DOHH2 (cell line): ENCODE data around the gene PRG3.

Experiments
- H3F3A ChIP-seq: fragments of 200-600 bp; sonication (generic), shearing (Covaris generic); 2 replicates; pipeline ENCODE4 v1.6.0; 2016; ENCODE audit warnings: antibody characterized with exemption, mild to moderate bottlenecking; ENCODE audit not compliant: control insufficient read depth, insufficient read depth
- H3K27ac ChIP-seq: fragments of 200-600 bp; sonication (generic); 2 replicates; pipeline ENCODE4 v1.5.1; 2014; ENCODE audit warnings: low read depth, mild to moderate bottlenecking, low read length, moderate library complexity
- H3K27me3 ChIP-seq: fragments of 200-600 bp; sonication (generic); 2 replicates; pipeline ENCODE4 v1.6.1; 2014; ENCODE audit warnings: mild to moderate bottlenecking, low read length, mixed read lengths; ENCODE audit not compliant: control insufficient read depth
- H3K36me3 ChIP-seq: fragments of 200-600 bp; sonication (generic); 2 replicates; pipeline ENCODE4 v1.6.1; 2014; ENCODE audit warnings: mild to moderate bottlenecking, low read length, moderate library complexity, mixed read lengths; ENCODE audit not compliant: control insufficient read depth
- H3K4me1 ChIP-seq: fragments of 200-600 bp; sonication (generic); 2 replicates; pipeline ENCODE4 v1.6.1; 2014; ENCODE audit warnings: mild to moderate bottlenecking, low read length, mixed read lengths; ENCODE audit not compliant: control insufficient read depth
- H3K4me2 ChIP-seq: fragments of 200-600 bp; sonication (generic); 2 replicates; pipeline ENCODE4 v1.6.0; 2014; ENCODE audit warnings: mild to moderate bottlenecking, low read length, moderate library complexity
- H3K4me3 ChIP-seq: fragments of 200-600 bp; sonication (generic); 2 replicates; pipeline ENCODE4 v1.5.1; 2014; ENCODE audit warnings: mild to moderate bottlenecking, low read length, mixed read lengths
- H3K79me2 ChIP-seq: fragments of 200-600 bp; sonication (generic); 2 replicates; pipeline ENCODE4 v1.6.1; 2014; ENCODE audit warnings: mild to moderate bottlenecking, low read length, mixed read lengths; ENCODE audit not compliant: control insufficient read depth
- H3K9me2 ChIP-seq: fragments of 200-600 bp; sonication (generic); replicated peaks from 2 replicates; pipeline ENCODE4 v1.6.1; 2014; ENCODE audit warnings: mild to moderate bottlenecking, low read length, mixed read lengths; ENCODE audit not compliant: control insufficient read depth
- H3K9me3 ChIP-seq: fragments of 200-600 bp; sonication (generic); 2 replicates; pipeline ENCODE4 v1.6.1; 2014; ENCODE audit warnings: antibody characterized with exemption, low read length, mixed read lengths; ENCODE audit not compliant: control insufficient read depth, insufficient read depth
- H4K20me1 ChIP-seq: fragments of 200-600 bp; sonication (generic); 2 replicates; pipeline ENCODE4 v1.6.0; 2014; ENCODE audit warnings: low read depth, mild to moderate bottlenecking, antibody characterized with exemption, low read length, moderate library complexity; ENCODE audit not compliant: control insufficient read depth, insufficient read depth
- CTCF ChIP-seq: fragments of 200-600 bp; sonication (generic); IDR thresholded peaks from one replicate; pipeline ENCODE4 v1.5.1; 2014; ENCODE audit warnings: antibody characterized with exemption, mild to moderate bottlenecking, low read depth, low read length; ENCODE audit not compliant: poor library complexity, severe bottlenecking
- EZH2phosphoT487 ChIP-seq: fragments of 200-600 bp; sonication (generic); IDR thresholded peaks from 2 replicates; pipeline ENCODE4 v1.6.1; 2017; ENCODE audit warnings: borderline replicate concordance, mild to moderate bottlenecking, antibody characterized with exemption, low read length, moderate library complexity, mixed read lengths

The PRG3 gene

GRCh38 chr11:57421805-57422204 is 40.9 kb upstream of the PRG3 start:
- no peak for TF ChIP-seq EZH2phosphoT487
- TF ChIP-seq CTCF = no peak
- Histone ChIP-seq H3K4me2 (no peak overlapping the region), H3K36me3 (peaks cover 99% of the 10 kb centered on the region), H3K4me3 (no peak overlapping the region), H3K9me2 (no peaks in the 10 kb centered on the region), H3K9me3 (no peaks in the 10 kb centered on the region), H3K27me3 (no peaks in the 10 kb centered on the region), H3F3A (0 out of 2 replicates have a peak, but pooled peaks cover 2% of the 10 kb centered on the region), H3K27ac (no peak overlapping the region), H3K79me2 (peaks cover 94% of the 10 kb centered on the region), H3K4me1 (peaks cover 43% of the 10 kb centered on the region), H4K20me1 (peaks cover 12% of the 10 kb centered on the region)

DNA sequence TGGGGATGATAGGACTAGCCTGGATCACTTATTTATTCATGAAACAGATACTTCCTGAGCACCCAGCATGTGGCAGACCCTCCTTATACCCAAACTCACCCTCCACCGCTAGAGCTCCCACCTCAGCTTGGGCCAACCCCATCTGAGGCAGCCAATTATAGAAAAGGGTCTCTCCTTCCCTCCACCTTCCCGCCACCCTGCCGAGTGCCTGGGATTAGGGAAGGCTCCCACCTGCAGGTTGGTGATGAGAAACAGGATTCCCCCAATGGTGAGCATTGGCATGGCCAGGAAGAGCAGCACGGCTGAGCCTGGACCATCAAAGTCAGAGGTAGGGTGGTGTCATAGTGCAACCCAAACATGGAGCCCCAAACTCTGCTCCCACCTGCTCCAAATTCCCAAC is 40.1 kb upstream of the PRG3 start:
- H3K9me3 ChIP-seq = no peaks in the 10 kb centered on the region
- H3K4me1 ChIP-seq = peaks cover 42% of the 10 kb centered on the region
- no peaks in the 10 kb centered on the region for H3K27me3 ChIP-seq
- peaks cover 99% of the 10 kb centered on the region for H3K36me3 ChIP-seq
- 0 out of 2 replicates have a peak, but pooled peaks cover 2% of the 10 kb centered on the region for H3F3A ChIP-seq
- no peak overlapping the region for H3K27ac ChIP-seq
- peaks cover 89% of the 10 kb centered on the region for H3K79me2 ChIP-seq
- TF ChIP-seq CTCF (no peak), EZH2phosphoT487 (no peak)
- no peaks in the 10 kb centered on the region for H3K9me2 ChIP-seq
- H4K20me1 ChIP-seq = peaks cover 12% of the 10 kb centered on the region
- no peak overlapping the region; the same call in 1 of the 2 replicates for H3K4me2 ChIP-seq
- no peak overlapping the region for H3K4me3 ChIP-seq

DNA sequence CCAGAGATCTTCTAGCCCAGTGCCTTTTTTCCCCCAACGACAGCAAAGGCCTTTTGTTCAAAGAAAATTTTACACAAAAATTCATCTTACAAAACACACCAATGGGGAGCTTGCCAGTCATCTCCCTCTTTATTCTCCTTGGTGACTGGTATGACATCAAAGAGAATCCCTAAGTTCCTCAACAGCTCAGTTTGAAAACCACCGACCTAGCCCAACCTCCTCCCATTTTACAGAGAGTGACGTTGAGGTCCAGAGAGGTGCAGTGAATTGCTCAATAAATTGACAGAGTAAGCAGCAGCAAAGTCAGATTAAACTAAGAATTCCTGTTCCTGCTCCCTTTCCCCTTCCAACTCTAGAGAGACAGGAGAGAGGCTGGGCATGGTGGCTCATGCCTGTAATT is 38.2 kb upstream of the PRG3 start:
- Histone ChIP-seq H3K4me1 (peaks cover 24% of the 10 kb centered on the region), H3K4me2 (no peak overlapping the region), H3K9me2 (no peaks in the 10 kb centered on the region), H3K36me3 (peaks cover 99% of the 10 kb centered on the region), H3K27ac (no peak overlapping the region), H3K9me3 (no peaks in the 10 kb centered on the region), H3K4me3 (no peak overlapping the region), H4K20me1 (peaks cover 8% of the 10 kb centered on the region), H3F3A (0 out of 2 replicates have a peak, but pooled peaks cover 2% of the 10 kb centered on the region), H3K79me2 (peaks cover 74% of the 10 kb centered on the region), H3K27me3 (no peaks in the 10 kb centered on the region)
- no peak for TF ChIP-seq EZH2phosphoT487
- TF ChIP-seq CTCF = no peak
